HEK293T (cell line): ENCODE data around the gene WASF2.

ENCODE experiments used
- ARNT ChIP-seq: fragments of 450-650 bp; IDR thresholded peaks from 2 replicates; pipeline ENCODE4 v1.6.1; 2017; ENCODE audit warnings: mild to moderate bottlenecking
- BHLHE40 ChIP-seq: fragments of 450-650 bp; IDR thresholded peaks from 2 replicates; pipeline ENCODE4 v1.6.1; 2016; ENCODE audit warnings: mild to moderate bottlenecking, moderate library complexity, borderline replicate concordance
- CTBP1 ChIP-seq: fragments of 450-650 bp; IDR thresholded peaks from 2 replicates; pipeline ENCODE4 v1.6.1; 2016; ENCODE audit warnings: borderline replicate concordance
- ELF4 ChIP-seq: fragments of 450-650 bp; IDR thresholded peaks from 2 replicates; pipeline ENCODE4 v1.6.1; 2017; ENCODE audit warnings: antibody characterized with exemption
- FOXA1 ChIP-seq: fragments of 450-650 bp; IDR thresholded peaks from 2 replicates; pipeline ENCODE4 v1.6.1; 2016; ENCODE audit warnings: mild to moderate bottlenecking
- FOXK2 ChIP-seq: fragments of 450-650 bp; IDR thresholded peaks from 2 replicates; pipeline ENCODE4 v1.6.1; 2016; ENCODE audit warnings: mild to moderate bottlenecking
- FOXM1 ChIP-seq: fragments of 450-650 bp; IDR thresholded peaks from 2 replicates; pipeline ENCODE4 v1.6.1; 2017; ENCODE audit warnings: mild to moderate bottlenecking, borderline replicate concordance
- HDGF ChIP-seq: fragments of 450-650 bp; IDR thresholded peaks from 2 replicates; pipeline ENCODE4 v1.6.1; 2017; ENCODE audit warnings: antibody characterized with exemption, borderline replicate concordance
- NFRKB ChIP-seq: fragments of 450-650 bp; IDR thresholded peaks from 2 replicates; pipeline ENCODE4 v1.6.1; 2016; ENCODE audit warnings: mild to moderate bottlenecking, moderate library complexity
- PKNOX1 ChIP-seq: fragments of 450-650 bp; IDR thresholded peaks from 2 replicates; pipeline ENCODE4 v1.6.1; 2016
- SP1 ChIP-seq: fragments of 450-650 bp; IDR thresholded peaks from 2 replicates; pipeline ENCODE4 v1.6.1; 2017
- SUZ12 ChIP-seq: fragments of 450-650 bp; IDR thresholded peaks from 2 replicates; pipeline ENCODE4 v1.6.1; 2016; ENCODE audit warnings: mild to moderate bottlenecking
- TARDBP ChIP-seq: fragments of 450-650 bp; IDR thresholded peaks from 2 replicates; pipeline ENCODE4 v1.6.1; 2016
- ZNF384 ChIP-seq: fragments of 450-650 bp; IDR thresholded peaks from 2 replicates; pipeline ENCODE4 v1.6.1; 2016

DNA sequence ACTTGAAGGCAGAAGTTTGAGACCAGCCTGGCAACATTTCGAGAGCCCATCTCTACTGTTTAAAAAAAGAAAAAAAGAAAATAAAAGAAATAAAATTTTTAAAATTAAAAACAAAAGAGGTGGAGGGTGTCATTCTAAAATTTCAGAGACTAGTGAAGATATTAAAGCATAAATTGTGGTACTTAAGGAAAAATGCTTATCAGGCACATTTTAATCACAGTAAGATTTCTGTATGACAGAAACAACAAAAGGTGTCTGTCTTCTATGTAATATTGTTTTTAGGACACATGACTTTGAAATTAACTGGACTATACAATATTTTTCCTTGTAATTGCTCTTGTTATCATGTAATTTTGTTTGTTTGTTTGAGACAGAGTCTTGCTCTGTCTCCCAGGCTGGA is 4.6 kb downstream of the WASF2 start:
- no peak for TF ChIP-seq BHLHE40
- TF ChIP-seq SP1, result no peak
- no peak for TF ChIP-seq ZNF384
- TF ChIP-seq FOXK2, result no peak
- TF ChIP-seq ARNT, result no peak
- TF ChIP-seq SUZ12, result no peak
- no peak for TF ChIP-seq NFRKB
- no peak for TF ChIP-seq HDGF
- TF ChIP-seq PKNOX1, result no peak
- TF ChIP-seq TARDBP, result no peak
- no peak for TF ChIP-seq CTBP1
- no peak for TF ChIP-seq FOXM1
- no peak for TF ChIP-seq FOXA1
- no peak for TF ChIP-seq ELF4
